HL-60 (cell line): ENCODE measurements around the gene HLX.

Experiments
- CTCF ChIP-seq: IDR thresholded peaks from one replicate; pipeline ENCODE4 v1.5.1; 2011; ENCODE audit warnings: low read length, control low read depth, inconsistent platforms; ENCODE audit not compliant: insufficient read depth
- GABPA ChIP-seq: IDR thresholded peaks from 2 replicates; pipeline ENCODE4 v1.6.1; 2012; ENCODE audit warnings: low read depth
- POLR2AphosphoS5 ChIP-seq: IDR thresholded peaks from 2 replicates; pipeline ENCODE4 v1.6.1; 2012; ENCODE audit warnings: low read depth

DNA sequence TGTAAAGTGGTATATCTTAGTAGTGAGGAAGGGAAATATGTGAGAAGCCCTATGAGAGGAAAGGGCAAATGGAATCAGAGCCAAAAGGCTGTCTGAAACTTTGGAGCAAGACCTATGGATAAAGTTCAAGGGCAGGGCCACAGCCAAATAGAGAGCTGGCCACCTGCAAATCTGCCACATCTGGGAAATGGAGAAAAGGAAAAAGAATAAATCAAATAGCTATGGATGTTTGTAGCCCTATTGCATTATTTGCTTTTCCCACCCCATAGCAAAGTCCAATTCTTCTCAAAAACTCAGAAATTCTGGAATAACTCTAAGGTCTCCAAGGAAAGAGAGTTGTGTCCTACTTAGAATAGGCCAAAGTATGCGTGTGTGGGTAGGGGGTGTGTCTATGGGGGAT lies 4.0 kb upstream of the HLX start:
- TF ChIP-seq GABPA = no peak
- no peak for TF ChIP-seq CTCF
- no peak for TF ChIP-seq POLR2AphosphoS5
